ENCODE data around the gene OR12D3.

The OR12D3 gene

DNA sequence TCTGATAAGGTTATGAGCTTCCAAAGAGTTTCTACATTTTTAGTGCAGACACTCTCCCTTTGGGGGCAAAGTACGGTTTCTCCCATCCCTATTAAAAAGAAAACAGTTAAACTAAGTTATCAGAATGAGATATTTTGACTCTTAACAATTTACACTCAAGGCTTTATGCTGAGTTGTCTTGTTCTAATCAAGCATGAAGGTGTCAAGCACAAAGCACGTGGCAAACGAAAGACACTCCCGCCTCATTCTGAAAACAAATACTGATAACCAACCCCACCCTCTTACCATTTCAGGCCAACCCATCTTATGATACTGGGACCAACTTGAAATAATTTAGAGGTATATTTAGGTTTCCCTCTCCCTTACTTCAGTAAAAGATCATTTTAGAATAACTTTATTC, 49.3 kb downstream of the OR12D3 start:
- TF ChIP-seq GATA2 (IDR thresholded peaks at IDR 0.05; ENCODE audit: low read depth, low read length) (no peak), GATA3 (IDR thresholded peaks at IDR 0.05; ENCODE audit: low read depth, low read length) (no peak)
